ENCODE data around the gene FAAH. TPM values are rescaled to one million over a fixed set of nuclear protein-coding genes. Genes with fewer than 3 reads are reported as not detected.

The FAAH gene
- total RNA-seq, 1 donor from 2014 or later, result 6.4 TPM

DNA sequence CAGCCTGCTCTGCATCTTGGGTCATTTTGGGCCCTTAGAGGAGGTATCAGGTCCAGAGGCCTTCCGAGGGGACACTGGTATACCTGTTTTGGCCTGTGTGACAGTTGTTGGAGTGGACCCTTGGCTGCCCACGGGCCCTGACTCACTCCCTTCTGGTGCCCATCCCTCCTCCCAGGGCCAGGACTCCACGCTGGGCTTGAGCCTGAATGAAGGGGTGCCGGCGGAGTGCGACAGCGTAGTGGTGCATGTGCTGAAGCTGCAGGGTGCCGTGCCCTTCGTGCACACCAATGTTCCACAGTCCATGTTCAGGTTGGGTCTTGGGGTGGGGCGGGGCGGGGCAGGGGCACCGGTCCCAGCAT, 11.1 kb downstream of the FAAH start:
- intact Hi-C loops (cut with micrococcal nuclease), result no loop called here
- H3K9me3 Mint-ChIP-seq, result no peaks in the 10 kb centered on the region
- H3K36me3 Mint-ChIP-seq (ENCODE audit: low read depth), result peaks cover 1% of the 10 kb centered on the region
- ChIA-PET CTCF (interaction anchor here (1.4 kb wide), 1 partner anchor 42 kb away, joined by 3 read pairs; no protein-coding TSS in a partner anchor), POLR2A (no interaction called here)
- DNase-seq, result no peak
- TF ChIP-seq, protein P1, sequence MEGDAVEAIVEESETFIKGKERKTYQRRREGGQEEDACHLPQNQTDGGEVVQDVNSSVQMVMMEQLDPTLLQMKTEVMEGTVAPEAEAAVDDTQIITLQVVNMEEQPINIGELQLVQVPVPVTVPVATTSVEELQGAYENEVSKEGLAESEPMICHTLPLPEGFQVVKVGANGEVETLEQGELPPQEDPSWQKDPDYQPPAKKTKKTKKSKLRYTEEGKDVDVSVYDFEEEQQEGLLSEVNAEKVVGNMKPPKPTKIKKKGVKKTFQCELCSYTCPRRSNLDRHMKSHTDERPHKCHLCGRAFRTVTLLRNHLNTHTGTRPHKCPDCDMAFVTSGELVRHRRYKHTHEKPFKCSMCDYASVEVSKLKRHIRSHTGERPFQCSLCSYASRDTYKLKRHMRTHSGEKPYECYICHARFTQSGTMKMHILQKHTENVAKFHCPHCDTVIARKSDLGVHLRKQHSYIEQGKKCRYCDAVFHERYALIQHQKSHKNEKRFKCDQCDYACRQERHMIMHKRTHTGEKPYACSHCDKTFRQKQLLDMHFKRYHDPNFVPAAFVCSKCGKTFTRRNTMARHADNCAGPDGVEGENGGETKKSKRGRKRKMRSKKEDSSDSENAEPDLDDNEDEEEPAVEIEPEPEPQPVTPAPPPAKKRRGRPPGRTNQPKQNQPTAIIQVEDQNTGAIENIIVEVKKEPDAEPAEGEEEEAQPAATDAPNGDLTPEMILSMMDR (IDR thresholded peaks at IDR 0.05), result no peak
- H3K27me3 Mint-ChIP-seq, result peaks cover 3% of the 10 kb centered on the region
- no peak overlapping the region for H3K4me3 Mint-ChIP-seq
- ATAC-seq (ENCODE audit: low read depth), result no peak
- no peak overlapping the region for H3K27ac Mint-ChIP-seq
- H3K4me1 Mint-ChIP-seq, result no peaks in the 10 kb centered on the region

DNA sequence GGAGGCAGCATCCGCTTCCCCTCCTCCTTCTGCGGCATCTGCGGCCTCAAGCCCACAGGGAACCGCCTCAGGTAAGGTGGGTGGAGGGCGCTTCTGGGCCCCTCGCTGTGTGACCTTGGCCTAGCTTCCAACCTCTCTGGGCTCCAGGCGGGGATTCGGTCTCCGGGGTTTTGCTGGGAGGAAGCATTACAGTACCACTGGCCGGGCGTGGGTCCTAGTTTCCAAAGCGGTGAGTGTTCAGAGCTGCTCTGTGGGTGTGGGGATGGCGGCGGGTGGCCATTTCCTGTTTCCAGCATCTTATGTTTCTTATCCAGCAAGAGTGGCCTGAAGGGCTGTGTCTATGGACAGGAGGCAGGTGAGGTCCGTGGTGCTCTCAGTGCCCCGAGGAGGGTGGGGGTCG, 11.6 kb downstream of the FAAH start:
- Mint-ChIP-seq H3K27ac (no peak overlapping the region), H3K36me3 (ENCODE audit: low read depth) (peaks cover 1% of the 10 kb centered on the region), H3K4me1 (no peaks in the 10 kb centered on the region), H3K27me3 (no peaks in the 10 kb centered on the region), H3K9me3 (no peaks in the 10 kb centered on the region), H3K4me3 (no peak overlapping the region)
- ATAC-seq (ENCODE audit: low read depth) (no peak), DNase-seq (no peak)
- TF ChIP-seq, protein P1 (IDR thresholded peaks at IDR 0.05), result no peak
- POLR2A ChIA-PET, result no interaction called here
- intact Hi-C loops (cut with micrococcal nuclease), result loop anchor here (1.0 to 2.0 kb wide), 2 partner anchors 123 to 320 kb away; no protein-coding TSS in a partner anchor
- CTCF ChIA-PET, result interaction anchor here (1.4 kb wide), 1 partner anchor 41 kb away, joined by 3 read pairs; no protein-coding TSS in a partner anchor

GRCh38 chr1:46406881-46407608, 12.9 kb downstream of the FAAH start:
- H3K36me3 Mint-ChIP-seq (ENCODE audit: low read depth), result peaks cover 1% of the 10 kb centered on the region
- no peak overlapping the region for H3K27ac Mint-ChIP-seq
- DNase-seq, result no peak
- CTCF ChIA-PET, result no interaction called here
- TF ChIP-seq, protein P1 (IDR thresholded peaks at IDR 0.05), result no peak
- intact Hi-C loops (cut with micrococcal nuclease), result loop anchor here (1.0 to 2.0 kb wide), 2 partner anchors 122 to 318 kb away; no protein-coding TSS in a partner anchor
- H3K4me1 Mint-ChIP-seq, result no peaks in the 10 kb centered on the region
- H3K27me3 Mint-ChIP-seq, result no peaks in the 10 kb centered on the region
- no peak for ATAC-seq (ENCODE audit: low read depth)
- no peak overlapping the region for H3K4me3 Mint-ChIP-seq
- POLR2A ChIA-PET, result no interaction called here
- no peaks in the 10 kb centered on the region for H3K9me3 Mint-ChIP-seq

DNA sequence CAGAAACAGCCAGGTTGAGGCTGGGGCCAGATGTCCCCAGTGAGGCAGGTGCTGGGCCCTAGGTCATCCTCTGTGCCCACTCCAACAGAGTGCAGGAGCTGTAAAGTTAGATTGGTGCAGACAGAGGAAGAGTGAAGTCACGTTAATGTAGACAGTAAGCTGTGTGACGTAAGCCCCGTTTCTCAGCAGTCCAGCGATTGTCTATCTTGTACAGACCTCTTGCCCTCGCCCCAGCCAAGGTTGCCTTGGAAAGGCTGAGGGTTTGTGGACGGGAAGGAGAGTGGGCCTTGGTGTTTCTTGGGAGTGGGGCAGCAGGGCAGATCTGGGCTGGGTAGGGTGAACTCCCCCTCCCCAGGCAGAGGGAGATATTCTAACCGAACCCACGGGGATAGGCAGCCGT, 13.5 kb downstream of the FAAH start:
- Mint-ChIP-seq H3K9me3 (no peaks in the 10 kb centered on the region), H3K27ac (no peak overlapping the region), H3K36me3 (ENCODE audit: low read depth) (peaks cover 1% of the 10 kb centered on the region), H3K4me1 (no peaks in the 10 kb centered on the region), H3K4me3 (no peak overlapping the region), H3K27me3 (no peaks in the 10 kb centered on the region)
- intact Hi-C loops (cut with micrococcal nuclease), result loop anchor here (2.0 kb wide), 1 partner anchor 121 kb away; no protein-coding TSS in a partner anchor
- ChIA-PET CTCF (no interaction called here), POLR2A (no interaction called here)
- DNase-seq, result no peak
- ATAC-seq (ENCODE audit: low read depth), result no peak
- TF ChIP-seq, protein P1 (IDR thresholded peaks at IDR 0.05), result no peak

- TF ChIP-seq, protein P1 (IDR thresholded peaks at IDR 0.05), result no peak
- Mint-ChIP-seq H3K4me1 (no peaks in the 10 kb centered on the region), H3K4me3 (no peak overlapping the region), H3K27ac (no peak overlapping the region), H3K9me3 (no peaks in the 10 kb centered on the region), H3K27me3 (no peaks in the 10 kb centered on the region), H3K36me3 (ENCODE audit: low read depth) (peaks cover 1% of the 10 kb centered on the region)
- ChIA-PET CTCF (interaction anchor here (1.0 kb wide), 1 partner anchor 12 kb away, joined by 4 read pairs; no protein-coding TSS in a partner anchor), POLR2A (no interaction called here)
- ATAC-seq (ENCODE audit: low read depth) (no peak), DNase-seq (no peak)
- intact Hi-C loops (cut with micrococcal nuclease), result no loop called here
Observed at GRCh38 chr1:46408356-46409062, 14.4 kb downstream of the FAAH start.

Measured in activated B cell treated with CpG ODN at 0.5 μM for 24 hours (primary cell).